GM13977 (cell line): ENCODE data around the gene SEC14L1.
"Not testable (repeated sequence)": the region's sequence is repeated elsewhere in the genome, so short reads cannot be mapped to it uniquely, and the experiment has no call there.

Experiments used
- DNase-seq: peaks from one replicate; pipeline ENCODE4 v3.0.0; 2012; ENCODE audit warnings: low spot score
- in situ Hi-C: fragments of 300-500 bp; cut with MboI; formaldehyde crosslinking; loops from one replicate; pipeline ENCODE4 v1.12.0; 2022; ENCODE audit warnings: low sequenced_read_pairs, low pct_unique_long_range_greater_than_20kb, mixed read lengths, inconsistent platforms; ENCODE audit not compliant: unreplicated experiment
- TF ChIP-seq, protein P1 (sequence below): IDR thresholded peaks from 2 replicates; pipeline ENCODE4 v1.5.1; 2012; ENCODE audit warnings: mild to moderate bottlenecking, control low read depth; ENCODE audit not compliant: insufficient read depth; ENCODE audit errors: extremely low read depth, missing control alignments

Gene SEC14L1

GRCh38 chr17:77099997-77100396 lies 40.8 kb upstream of the SEC14L1 start:
- TF ChIP-seq, protein P1, sequence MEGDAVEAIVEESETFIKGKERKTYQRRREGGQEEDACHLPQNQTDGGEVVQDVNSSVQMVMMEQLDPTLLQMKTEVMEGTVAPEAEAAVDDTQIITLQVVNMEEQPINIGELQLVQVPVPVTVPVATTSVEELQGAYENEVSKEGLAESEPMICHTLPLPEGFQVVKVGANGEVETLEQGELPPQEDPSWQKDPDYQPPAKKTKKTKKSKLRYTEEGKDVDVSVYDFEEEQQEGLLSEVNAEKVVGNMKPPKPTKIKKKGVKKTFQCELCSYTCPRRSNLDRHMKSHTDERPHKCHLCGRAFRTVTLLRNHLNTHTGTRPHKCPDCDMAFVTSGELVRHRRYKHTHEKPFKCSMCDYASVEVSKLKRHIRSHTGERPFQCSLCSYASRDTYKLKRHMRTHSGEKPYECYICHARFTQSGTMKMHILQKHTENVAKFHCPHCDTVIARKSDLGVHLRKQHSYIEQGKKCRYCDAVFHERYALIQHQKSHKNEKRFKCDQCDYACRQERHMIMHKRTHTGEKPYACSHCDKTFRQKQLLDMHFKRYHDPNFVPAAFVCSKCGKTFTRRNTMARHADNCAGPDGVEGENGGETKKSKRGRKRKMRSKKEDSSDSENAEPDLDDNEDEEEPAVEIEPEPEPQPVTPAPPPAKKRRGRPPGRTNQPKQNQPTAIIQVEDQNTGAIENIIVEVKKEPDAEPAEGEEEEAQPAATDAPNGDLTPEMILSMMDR: no peak
- in situ Hi-C loops: loop anchor here (10.0 kb wide), 1 partner anchor 145 kb away; no protein-coding TSS in a partner anchor
- DNase-seq: no peak

DNA sequence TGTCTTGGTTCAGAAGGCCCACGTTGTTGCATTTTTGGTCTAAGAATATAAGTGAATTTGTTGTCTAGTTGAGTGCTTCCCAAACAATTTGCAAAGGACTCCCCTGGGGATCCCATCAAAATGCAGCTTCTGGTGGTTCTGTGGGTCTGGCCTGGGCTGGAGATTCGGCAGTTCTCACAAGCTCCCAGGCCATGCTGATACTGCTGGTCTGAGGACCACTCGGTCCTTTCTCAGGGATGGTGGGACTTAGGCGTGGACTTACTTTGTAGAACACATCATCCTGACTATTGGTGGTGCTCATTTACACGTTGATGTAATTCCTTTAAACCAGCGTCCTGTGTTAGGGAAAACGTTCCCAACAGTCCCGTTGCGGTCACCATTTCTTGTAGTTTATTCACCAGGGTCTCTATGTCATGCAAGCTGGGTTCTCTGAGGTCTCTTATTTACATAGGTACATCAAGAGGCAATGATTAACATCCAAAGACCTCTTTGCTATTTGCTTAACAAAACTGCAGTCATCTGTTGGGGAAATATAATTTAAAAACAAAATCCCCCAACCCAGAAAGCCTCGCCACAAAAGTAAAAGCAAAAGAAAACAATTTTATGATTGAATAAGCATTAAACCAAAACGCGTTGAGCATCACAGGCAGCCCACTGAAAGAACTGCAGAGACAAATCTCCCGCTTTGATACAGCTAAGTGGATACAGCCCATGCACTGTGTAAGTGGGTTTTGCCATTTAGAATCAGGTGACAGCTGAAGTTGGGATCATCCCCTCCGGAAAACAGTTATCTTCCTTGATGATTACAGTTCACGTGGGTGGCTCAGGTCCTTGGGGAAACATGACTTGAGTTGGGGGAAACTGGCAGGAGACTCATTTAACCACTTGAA lies 39.0 kb upstream of the SEC14L1 start:
- in situ Hi-C loops: no loop called here
- no peak for DNase-seq
- TF ChIP-seq, protein P1: no peak

GRCh38 chr17:77102411-77103134 lies 38.2 kb upstream of the SEC14L1 start:
- DNase-seq, in situ Hi-C loops: not testable (repeated sequence)

- DNase-seq: no peak
- TF ChIP-seq, protein P1: no peak
- in situ Hi-C loops: no loop called here
Measured at GRCh38 chr17:77105706-77106105, 35.1 kb upstream of the SEC14L1 start.

GRCh38 chr17:77106874-77107358 lies 33.9 kb upstream of the SEC14L1 start:
- TF ChIP-seq, protein P1: no peak
- DNase-seq: peak; percentile 55
- in situ Hi-C loops: no loop called here

- in situ Hi-C loops: no loop called here
- TF ChIP-seq, protein P1: no peak
- DNase-seq: peak; percentile 79
Measured at GRCh38 chr17:77107506-77108433, 33.0 kb upstream of the SEC14L1 start.
